Embryonic facial prominence (tissue), 1 donor: ENCODE measurements around the gene VIL1.
A peak's percentile ranks its signal among the peaks of the same experiment; 100 is the strongest.

ENCODE experiments used
- DNase-seq: peaks from one replicate; pipeline ENCODE4 v3.0.0-alpha.2; 2016; ENCODE audit errors: extremely low spot score

Gene VIL1

GRCh38 chr2:218394298-218395089 lies 24.4 kb upstream of the VIL1 start:
- DNase-seq: no peak

- DNase-seq: no peak
Measured at GRCh38 chr2:218395090-218395444, 23.9 kb upstream of the VIL1 start.

GRCh38 chr2:218395456-218395825 lies 23.5 kb upstream of the VIL1 start:
- DNase-seq: no peak

GRCh38 chr2:218395826-218396687 lies 22.9 kb upstream of the VIL1 start:
- DNase-seq: peak; percentile 94

GRCh38 chr2:218396688-218397462 lies 22.0 kb upstream of the VIL1 start:
- DNase-seq: peak; percentile 58

GRCh38 chr2:218397463-218397819 lies 21.5 kb upstream of the VIL1 start:
- no peak for DNase-seq

- peak; percentile 39 for DNase-seq
Measured at GRCh38 chr2:218397820-218398436, 21.0 kb upstream of the VIL1 start.

- peak; percentile 61 for DNase-seq
Measured at GRCh38 chr2:218398437-218399390, 20.2 kb upstream of the VIL1 start.

- peak; percentile 89 for DNase-seq
Measured at GRCh38 chr2:218399391-218400166, 19.3 kb upstream of the VIL1 start, which contains the start of gene CTDSP1. CTDSP1 (plus strand) TSS chr2:218399868; CDS start chr2:218400091, 223 bp downstream.

- DNase-seq: no peak
Measured at GRCh38 chr2:218400167-218400929, 18.6 kb upstream of the VIL1 start.

GRCh38 chr2:218400930-218401881 lies 17.7 kb upstream of the VIL1 start:
- no peak for DNase-seq

- no peak for DNase-seq
Measured at GRCh38 chr2:218401890-218402289, 17.0 kb upstream of the VIL1 start.

- no peak for DNase-seq
Measured at GRCh38 chr2:218402491-218402901, 16.4 kb upstream of the VIL1 start.

GRCh38 chr2:218402911-218403411 lies 16.0 kb upstream of the VIL1 start:
- no peak for DNase-seq

- no peak for DNase-seq
Measured at GRCh38 chr2:218403810-218404209, 15.1 kb upstream of the VIL1 start.

- no peak for DNase-seq
Measured at GRCh38 chr2:218404351-218405085, 14.4 kb upstream of the VIL1 start.
